HG02588 (cell line): ENCODE results near the gene TTC1.
A peak's percentile ranks its signal among the peaks of the same experiment; 100 is the strongest.
"Not testable (repeated sequence)": the region's sequence is repeated elsewhere in the genome, so short reads cannot be mapped to it uniquely, and the experiment has no call there.

Experiments used
- ATAC-seq: cut with Tn5 transposase; IDR thresholded peaks from one replicate; pipeline ENCODE4 v1.9.1; 2021; ENCODE audit warnings: mild to moderate bottlenecking, moderate library complexity; ENCODE audit not compliant: unreplicated experiment

Gene TTC1

DNA sequence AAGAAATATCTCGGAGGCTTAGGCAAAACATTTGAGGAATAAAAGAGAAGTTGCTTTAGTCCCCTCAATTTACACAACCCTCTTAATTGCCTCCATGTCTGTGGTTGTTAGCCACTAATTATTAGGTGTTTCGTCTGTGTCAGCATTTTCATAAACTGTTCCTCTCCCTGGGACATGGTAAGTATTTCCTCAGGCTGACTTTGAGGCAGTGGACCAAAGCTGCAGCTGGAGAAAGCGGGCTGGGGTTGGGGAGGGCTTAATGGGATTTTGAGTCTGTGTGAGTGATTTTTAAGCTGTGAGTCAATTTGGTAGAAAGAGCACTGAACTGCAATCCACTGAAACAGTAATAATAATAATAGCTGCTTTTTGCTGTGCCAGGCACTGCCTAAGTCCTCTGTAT is 13.0 kb upstream of the TTC1 start:
- ATAC-seq = no peak

DNA sequence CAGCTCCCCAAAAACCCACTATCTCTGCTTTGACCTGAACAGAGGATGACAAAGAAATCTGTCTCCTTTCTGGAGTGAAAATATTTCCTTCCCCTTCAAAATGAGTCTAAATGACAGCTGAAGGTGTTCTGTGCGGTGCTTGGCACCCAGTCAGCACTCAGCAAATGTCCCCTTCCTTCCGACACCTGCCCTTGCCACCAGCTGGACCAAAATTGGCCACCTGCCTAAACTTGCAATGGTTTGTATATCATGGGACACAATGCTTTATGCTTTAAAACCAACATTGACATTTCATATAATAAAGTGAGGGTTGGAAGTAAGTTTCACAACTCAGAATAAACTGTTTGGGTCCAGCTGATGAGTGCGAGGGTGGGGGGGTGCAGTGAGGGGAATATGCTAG is 7.5 kb upstream of the TTC1 start:
- ATAC-seq = no peak

DNA sequence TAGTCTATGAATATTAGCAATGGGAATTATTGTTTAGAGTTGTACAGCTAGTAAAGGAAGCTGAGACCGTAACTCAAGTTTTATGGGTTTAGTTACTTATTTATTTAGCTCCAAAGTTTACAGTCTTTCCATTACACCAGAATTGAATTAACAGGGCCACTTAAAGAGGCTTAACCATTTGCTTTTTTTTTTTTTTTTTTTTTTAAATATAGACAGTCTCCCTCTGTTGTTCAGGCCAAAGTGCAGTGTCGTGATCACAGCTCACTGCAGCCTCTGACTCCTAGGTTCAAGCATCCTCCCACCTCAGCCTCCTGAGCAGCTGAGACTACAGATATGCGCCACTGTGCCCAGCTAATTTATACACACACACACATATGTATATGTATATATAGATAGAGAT is 1.4 kb upstream of the TTC1 start:
- ATAC-seq = no peak

DNA sequence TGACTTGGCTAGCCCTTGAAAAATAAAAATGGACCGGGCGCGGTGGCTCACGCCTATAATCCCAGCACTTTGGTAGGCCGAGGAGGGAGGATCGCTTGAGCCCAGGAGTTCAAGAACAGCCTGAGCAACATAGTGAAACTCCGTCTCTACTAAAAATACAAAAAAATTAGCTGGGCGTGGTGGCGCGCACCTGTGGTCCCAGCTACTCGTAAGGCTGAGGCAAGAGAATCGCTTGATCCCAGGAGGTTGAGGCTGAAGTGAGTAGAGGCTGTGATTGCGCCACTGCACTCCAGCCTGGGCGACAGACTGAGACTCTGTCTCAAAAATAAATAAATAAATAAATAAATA is 436 bp upstream of the TTC1 start:
- ATAC-seq = not testable (repeated sequence)

DNA sequence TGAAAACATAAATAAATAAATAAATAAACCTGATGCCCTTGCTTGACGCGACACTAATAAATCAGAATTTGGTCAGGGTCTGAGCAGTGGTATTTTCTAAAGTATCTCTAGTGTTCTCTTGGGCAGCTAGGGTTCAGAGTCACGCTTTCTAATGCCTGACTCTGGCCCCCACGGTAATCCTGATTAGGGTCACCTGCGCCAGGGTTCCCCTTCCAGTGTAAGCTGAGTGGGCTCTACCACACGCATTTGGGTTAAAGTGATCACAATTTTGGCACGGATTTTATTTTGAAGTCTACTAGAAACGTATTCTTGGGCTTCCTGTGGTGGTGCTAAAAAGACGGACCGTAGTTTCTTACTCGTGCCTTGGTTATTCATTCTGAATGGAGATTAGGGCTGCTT is 651 bp downstream of the TTC1 start:
- no peak for ATAC-seq

DNA sequence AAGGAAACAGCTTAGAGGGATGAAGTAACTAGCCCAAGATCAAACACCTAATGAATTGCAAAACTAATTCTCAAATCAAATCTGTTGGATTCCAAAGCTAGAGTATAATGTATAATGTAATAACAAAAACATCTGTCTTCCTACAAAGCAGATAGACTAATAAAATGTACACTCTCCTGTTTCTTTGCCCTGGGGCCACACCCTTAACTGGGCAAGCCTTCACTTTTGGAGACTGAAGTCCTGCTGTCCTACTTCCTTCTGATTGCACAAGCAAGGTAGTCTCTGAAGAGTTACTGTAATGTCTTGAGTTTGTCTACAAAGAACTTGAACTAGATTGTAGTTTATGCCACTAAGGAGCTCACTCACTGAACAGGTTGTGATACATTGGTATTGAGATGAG is 2.5 kb downstream of the TTC1 start:
- ATAC-seq = no peak

DNA sequence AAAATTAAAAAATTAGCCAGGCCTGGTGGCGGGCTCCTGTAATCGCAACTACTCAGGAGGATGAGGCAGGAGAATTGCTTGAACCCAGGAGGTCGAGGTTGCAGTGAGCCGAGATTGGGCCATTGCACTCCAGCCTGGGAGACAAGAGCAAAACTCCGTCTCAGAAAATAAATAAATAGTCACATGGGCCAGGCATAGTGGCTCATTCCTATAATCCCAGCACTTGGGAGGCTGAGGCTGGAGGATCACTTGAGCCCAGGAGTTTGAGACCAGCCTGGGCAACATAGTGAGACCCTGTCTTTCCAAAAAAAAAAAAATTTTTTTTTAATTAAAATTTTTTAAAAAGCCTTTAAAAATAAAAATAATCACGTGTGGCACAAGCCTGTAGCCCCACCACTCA is 5.3 kb downstream of the TTC1 start:
- ATAC-seq = not testable (repeated sequence)

DNA sequence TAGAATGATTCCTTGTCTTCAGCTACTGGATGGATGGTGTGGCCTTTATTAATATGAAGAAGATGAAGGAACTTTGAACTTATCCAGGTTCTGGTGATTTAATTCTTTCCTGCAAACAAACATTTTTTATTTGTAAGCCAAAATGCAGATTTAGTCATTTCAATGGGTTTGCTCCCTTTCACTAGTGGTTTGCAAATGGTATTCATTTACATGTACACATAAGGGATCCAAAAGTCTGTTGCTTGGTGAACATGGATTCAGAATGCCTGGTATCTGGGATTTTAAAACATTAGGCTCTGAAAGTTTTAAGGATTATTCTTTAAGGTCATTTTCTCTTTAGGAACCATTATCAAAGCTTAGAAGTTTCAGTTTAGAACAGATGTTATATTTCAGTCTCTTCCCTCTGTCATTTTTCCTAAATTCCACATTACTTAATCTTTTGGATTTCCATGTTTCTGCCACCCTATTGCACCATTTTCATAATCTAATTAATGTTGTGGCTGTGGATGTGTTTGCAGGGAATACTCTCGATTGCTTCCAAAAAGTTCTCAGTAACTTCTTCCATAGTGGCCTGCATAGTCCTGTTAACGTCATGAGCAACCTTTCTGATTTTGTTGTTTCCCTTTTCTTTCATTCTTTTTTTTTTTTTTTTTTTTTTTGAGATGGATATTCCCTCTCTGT is 10.1 kb downstream of the TTC1 start:
- no peak for ATAC-seq

DNA sequence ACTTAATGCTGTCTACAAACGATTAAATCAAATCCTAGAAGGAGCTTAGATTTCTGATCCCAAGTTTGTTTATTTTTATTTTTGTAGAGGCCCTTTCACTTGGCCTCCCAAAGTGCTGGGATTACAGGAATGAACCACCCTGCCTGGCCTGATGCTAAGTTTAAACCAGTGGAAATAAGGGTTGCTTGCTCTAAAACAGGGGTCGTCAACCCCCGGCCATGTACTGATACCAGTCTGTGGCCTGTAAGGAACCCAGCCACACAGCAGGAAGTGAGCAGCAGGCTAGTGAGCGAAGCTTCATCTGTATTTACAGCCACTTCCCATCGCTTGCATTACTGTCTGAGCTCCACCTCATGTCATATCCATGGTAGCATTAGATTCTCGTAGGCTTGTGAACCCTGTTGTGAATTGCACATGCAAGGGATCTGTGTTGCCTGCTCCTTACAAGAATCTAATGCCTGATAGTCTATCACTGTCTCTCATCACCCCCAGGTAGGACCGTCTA is 11.4 kb downstream of the TTC1 start:
- no peak for ATAC-seq

DNA sequence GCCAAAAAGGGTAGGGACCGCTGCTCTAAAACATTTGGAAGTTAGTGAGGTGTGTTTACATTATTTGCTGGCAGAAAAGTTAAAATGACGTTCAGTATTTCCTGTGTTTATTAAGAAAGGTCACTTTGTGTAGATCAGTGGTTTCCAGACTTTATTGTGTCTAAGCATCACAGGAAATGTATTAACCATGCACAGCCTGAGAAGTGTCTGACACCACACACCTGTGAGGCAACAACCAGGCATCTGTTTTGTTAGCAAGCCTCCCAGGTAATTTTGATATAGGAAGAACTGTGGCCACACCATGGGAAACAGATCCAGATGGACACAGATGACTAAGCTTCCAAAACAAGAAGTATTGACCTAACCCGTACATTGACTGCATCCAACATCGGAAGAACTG is 12.0 kb downstream of the TTC1 start:
- ATAC-seq = no peak

DNA sequence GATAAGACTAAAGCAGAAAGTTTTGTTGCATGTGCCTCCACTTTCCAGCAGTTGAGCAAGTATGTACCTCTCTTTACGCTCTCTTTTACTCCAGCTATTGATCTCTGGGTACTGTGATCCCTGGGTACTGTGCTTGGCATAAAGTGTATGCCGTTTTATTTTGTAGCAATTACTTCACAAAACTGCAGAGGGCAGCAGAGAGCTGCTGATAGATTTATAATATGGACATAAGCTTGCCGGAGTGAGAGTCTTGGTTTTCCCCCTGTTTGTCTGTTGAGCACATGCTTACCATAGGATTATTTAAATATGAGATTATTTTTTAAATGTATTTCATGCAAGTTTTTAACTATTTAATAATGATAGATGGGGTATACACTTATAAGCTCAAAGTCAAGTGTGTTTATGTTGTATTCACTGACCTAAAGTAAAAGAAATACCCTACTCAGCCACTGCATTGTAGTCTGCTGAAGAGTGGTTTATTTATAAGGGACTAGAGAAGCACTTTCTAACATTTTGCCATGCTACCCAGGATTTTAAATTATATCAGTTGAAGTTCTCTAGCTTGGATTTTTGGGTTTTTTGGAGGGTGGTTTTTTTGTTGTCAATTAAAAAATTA is 13.0 kb downstream of the TTC1 start:
- peak; percentile 85 for ATAC-seq

DNA sequence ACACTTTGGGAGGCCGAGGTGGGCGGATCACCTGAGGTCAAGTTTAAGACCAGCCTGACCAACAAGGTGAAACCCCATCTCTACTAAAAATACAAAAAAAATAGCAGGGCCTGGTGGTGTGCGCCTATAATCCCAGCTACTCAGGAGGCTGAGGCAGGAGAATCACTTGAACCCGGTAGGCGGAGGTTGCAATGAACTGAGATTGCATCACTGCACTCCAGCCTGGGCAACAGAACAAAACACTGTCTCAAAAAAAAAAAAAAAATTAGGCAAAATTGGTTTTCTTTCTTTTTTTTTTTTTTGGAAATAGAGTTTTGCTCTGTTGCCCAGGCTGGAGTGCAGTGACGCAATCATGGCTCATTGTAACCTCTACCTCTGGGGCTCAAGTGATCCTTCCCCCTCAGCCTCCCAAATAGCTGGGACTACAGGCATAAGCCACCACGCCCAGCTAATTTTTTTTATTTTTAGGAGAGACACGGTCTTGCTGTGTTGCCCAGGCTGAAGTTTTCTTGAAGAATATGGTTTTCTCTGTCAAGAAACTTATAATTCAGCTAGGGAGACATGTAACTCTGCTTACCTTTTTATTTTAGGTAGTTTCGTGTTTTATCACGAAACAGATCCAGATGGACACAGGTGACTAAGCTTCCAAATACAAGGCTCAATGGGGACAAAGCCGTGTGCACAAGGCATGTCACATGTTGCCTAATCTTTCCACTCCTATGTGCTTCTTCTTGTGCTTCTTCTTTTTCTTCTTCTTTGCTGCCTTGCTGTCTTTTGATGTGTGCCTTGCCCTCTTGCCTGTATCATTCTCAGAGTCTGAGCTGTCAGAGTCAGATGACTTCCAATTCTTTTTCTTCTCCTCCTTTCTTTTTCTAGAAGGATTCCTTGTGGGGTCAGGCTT is 14.3 kb downstream of the TTC1 start:
- no peak for ATAC-seq

DNA sequence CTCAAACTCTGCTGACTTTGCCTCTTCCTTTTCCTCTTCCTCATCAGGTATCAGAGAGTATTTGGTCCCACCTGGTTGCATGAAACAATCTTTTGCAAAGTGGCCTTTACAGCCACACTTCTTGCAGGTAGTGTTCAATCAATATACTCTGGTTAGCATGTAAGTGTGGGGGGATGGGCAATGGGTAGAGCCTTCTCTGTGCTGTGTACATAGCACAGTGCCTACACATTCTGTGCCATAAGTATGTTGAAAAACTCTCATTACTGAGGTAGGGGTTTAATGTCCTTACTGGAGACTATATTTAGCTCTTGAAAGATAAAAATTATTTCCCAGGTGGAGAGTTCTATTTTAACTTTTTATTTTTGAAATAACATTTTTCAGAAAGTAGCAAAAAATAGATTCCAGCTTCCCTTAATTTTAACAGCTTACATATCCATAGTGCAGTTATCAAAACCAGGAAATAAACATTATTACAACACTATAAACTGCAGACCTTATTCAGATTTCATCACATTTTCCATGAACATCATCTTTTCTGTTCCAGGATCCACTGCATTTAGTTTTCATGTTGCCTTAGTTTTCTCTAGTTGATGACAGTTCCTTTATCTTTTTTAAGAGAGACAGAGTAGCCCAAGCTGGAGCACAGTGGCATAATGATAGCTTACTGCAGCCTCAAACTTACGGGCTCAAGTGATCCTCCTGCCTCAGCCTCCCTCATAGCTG is 15.1 kb downstream of the TTC1 start:
- no peak for ATAC-seq

DNA sequence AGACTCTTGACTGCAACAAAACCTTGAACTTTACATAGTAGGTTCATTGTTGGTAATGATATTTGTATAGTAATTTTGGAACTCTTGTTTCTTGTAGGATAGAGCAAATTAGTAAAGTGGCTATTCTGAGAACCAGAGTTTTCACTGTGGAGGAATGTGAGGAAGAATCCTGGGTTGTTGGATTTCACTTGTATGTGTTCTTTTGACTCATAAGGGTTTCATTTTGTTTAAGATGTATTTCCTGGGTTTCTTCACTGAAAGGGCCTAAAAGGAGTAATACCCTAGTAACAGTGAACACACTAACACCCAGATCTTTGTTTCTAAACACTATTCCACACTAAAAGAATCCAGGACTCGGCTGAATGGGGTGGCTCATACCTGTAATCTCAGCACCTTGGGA is 20.1 kb downstream of the TTC1 start:
- no peak for ATAC-seq

DNA sequence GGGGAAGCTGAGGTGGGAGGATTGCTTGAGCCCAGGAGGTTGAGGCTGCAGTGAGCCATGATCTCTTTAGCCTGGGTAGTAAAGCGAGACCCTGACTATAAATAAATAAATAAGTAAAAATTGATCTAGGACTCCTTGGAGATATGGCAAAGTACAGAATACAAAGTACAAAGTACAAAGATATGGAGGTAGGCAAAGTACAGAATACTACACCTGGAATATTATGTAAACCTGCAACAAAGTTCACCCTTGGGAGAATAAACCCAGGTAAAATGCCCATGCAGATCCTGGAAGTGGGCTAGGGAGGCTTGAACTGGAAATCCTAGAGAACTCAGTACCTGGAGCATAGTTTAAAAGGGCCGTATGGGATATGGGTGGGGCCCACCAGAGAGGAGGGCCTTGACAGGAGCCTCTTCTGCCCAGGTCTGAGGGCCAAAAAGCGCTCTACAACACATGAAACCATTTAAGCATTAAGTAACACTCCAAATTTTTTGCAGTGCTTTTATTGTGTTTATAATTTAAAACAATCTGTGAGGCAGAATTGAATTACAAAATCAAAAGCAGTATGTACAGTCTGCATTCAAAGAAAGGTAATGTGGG is 20.7 kb downstream of the TTC1 start:
- no peak for ATAC-seq

DNA sequence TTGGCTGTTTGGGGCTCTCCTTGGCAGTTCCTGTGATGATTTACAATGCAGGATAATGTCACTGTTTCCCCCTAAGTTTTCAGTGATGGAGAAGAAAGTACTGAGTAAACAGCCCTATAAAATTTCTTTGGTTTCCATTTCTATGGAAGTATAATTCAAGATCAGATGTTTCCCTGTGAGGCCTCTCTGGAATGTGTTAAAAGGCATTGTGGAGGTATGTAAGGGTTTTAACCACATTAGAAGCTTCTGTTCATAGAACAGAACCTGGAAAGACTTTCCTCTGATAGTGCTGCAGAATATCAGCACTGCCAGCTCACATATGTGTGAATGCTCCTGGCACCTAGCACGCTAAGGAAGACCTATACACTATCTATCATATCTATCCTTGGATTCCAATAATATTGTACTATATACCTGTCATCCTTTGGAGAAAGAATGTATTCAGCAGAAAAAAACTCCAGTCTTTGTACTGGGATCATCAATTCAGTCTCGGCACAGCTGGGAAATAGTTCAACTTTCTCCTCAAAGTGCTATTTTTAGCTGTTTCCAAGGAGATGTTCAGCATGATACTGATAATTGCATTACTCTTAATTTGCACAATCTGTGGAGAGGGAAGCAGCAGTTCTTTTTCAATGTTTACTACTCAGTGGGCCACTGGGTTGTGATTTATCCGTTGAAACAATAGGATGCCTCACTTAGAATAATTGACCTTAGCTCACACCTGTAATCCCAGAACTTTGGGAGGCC is 21.9 kb downstream of the TTC1 start:
- ATAC-seq = no peak

DNA sequence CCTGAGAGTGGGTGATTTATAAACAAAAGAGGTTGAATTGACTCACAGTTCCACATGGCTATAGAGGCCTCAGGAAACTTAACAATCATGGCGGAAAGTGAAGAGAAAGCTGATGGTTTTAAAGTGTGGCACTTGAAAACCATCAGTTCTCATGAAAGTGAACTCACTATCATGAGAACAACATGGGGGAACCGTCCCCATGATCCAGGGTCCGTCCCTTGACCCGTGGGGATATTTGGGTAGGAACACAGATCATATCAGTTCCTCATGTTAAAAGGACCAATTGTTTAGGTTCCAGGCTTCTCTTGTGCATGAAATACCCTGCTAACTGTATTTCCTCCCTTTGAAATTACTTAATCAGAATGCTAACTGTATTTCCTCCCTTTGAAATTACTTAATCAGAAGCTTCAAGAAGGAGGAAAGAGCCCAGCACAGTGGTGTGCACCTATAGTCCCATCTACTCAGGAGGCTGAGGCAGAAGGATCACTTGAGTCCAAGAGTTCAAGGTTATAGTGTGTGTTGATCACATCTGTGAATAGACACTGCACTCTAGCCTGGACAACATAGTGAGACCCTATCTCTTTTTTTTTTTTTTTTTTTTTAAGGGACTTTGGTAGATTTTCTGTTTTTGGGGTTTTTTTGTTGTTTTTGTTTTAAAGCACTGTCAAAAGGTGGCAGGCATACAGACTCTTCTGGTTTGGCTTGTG is 24.8 kb downstream of the TTC1 start:
- ATAC-seq = no peak

DNA sequence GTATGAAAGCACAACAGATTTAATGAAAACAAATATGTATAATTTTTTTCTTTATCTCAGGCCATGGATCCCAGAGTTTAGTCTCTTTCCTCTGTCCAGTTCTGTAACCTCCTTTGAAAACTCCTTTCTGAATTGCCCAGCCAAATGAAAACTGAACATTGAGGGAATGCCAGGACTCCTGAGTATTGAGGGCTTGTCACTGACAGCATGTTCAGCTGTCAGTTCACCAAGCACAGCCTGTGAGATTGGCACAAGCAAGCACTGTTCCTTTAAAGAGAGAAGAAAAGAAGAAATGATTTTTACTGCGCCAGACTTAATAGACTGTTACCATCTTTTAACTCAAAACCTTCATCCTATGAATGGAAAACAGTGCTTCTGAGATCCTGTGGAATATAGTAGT is 27.3 kb downstream of the TTC1 start:
- no peak for ATAC-seq

DNA sequence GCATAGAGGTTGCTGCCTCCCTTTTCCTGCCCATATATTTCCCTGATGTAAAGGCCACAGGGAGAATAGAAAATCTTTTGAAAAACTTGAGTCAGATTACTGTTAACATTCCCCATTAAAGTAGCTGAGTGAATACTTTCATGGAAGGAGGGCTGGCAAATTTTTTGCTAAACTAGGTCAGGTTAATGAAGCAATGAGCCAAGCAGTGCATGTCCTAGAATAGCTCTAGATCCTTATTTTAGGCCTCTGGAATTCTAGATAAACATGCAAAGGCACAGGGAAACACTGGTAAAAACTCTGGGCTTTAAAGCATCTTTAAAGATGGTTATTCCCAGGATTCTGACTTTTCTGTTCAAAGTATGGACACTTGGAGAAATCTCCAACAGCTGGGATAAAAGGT is 27.9 kb downstream of the TTC1 start:
- ATAC-seq = no peak
